ENCODE measurements around the gene C6orf163.

GRCh38 chr6:87373377-87373776 lies 28.8 kb downstream of the C6orf163 start:
- TF ChIP-seq CTCF (IDR thresholded peaks at IDR 0.05; ENCODE audit: low read depth, low read length) (no peak), POLR2A (IDR thresholded peaks at IDR 0.05; ENCODE audit: extremely low read depth, insufficient read length) (no peak)
- TF ChIP-seq, protein P1, sequence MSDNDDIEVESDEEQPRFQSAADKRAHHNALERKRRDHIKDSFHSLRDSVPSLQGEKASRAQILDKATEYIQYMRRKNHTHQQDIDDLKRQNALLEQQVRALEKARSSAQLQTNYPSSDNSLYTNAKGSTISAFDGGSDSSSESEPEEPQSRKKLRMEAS (IDR thresholded peaks at IDR 0.05; ENCODE audit: low read depth, low read length), result no peak
